ENCODE data around the gene SF3B3. TPM values are rescaled to one million over a fixed set of nuclear protein-coding genes. Genes with fewer than 3 reads are reported as not detected.
A peak's percentile ranks its signal among the peaks of the same experiment; 100 is the strongest.

The SF3B3 gene
- total and polyA plus RNA-seq, 4 donors = 73.7 to 242 (median 101) TPM

- ATAC-seq (ENCODE audit: insufficient read depth, low FRiP score) (no peak), DNase-seq (no peak)
- H3K9ac ChIP-seq (ENCODE audit: insufficient read depth in 1 of 2, low read length in 2 of 2) = no peak overlapping the region
Measured at GRCh38 chr16:70496513-70496912, 27.1 kb upstream of the SF3B3 start.

DNA sequence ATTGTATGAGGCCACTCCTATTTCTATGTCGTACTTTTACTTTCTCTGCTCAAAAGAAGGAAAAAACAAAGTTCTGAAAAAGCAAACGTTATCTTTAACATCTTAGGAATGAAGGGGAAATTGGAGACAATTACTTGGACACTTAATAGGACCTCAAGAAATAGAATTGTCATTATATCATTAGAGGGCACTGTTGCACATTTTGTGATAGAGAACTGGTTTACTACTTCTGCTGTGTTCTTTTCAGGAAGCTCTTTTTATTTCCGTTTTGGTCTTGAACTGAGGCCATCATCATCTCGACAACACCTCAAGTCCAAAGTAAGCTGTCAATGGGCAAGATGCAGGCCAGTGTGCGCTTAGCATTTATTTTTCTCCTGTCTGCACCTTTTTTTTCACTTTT, 14.9 kb upstream of the SF3B3 start:
- DNase-seq (peak in 1 of 3 donors; percentile 5), ATAC-seq (ENCODE audit: insufficient read depth, low FRiP score) (no peak)
- 38 to 50% methylated on average over 5 of the region's 5 CpGs for WGBS, 2 donors
- H3K9me3 ChIP-seq (ENCODE audit: control insufficient read depth in 4 of 4, insufficient read depth in 3 of 4, low read length in 3 of 4) = no peaks in the 10 kb centered on the region
- peaks cover 21 to 54% (median 27%) of the 10 kb centered on the region in 4 donors for H3K36me3 ChIP-seq (ENCODE audit: control insufficient read depth in 4 of 4, insufficient read depth in 4 of 4, low read length in 4 of 4)
- no peaks in the 10 kb centered on the region for H3K27me3 ChIP-seq (ENCODE audit: control insufficient read depth in 3 of 3, insufficient read depth in 3 of 3, low read length in 2 of 3)
- H3K9ac ChIP-seq (ENCODE audit: insufficient read depth in 1 of 2, low read length in 2 of 2) = no peak overlapping the region
- H3K27ac ChIP-seq (ENCODE audit: low read depth in 1 of 2, low read length in 1 of 2) = no peak overlapping the region
- H3K4me1 ChIP-seq (ENCODE audit: control insufficient read depth in 5 of 5, insufficient read depth in 5 of 5, low read length in 5 of 5) = no peaks in the 10 kb centered on the region
- H3K4me3 ChIP-seq = no peak overlapping the region
- TF ChIP-seq, protein P1, sequence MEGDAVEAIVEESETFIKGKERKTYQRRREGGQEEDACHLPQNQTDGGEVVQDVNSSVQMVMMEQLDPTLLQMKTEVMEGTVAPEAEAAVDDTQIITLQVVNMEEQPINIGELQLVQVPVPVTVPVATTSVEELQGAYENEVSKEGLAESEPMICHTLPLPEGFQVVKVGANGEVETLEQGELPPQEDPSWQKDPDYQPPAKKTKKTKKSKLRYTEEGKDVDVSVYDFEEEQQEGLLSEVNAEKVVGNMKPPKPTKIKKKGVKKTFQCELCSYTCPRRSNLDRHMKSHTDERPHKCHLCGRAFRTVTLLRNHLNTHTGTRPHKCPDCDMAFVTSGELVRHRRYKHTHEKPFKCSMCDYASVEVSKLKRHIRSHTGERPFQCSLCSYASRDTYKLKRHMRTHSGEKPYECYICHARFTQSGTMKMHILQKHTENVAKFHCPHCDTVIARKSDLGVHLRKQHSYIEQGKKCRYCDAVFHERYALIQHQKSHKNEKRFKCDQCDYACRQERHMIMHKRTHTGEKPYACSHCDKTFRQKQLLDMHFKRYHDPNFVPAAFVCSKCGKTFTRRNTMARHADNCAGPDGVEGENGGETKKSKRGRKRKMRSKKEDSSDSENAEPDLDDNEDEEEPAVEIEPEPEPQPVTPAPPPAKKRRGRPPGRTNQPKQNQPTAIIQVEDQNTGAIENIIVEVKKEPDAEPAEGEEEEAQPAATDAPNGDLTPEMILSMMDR (IDR thresholded peaks at IDR 0.05; ENCODE audit: control extremely low read depth, extremely low read depth) = peak; percentile 4

More at GRCh38 chr16:70496513-70496912, 27.1 kb upstream of the SF3B3 start:
- H3K4me1 ChIP-seq (ENCODE audit: control insufficient read depth in 5 of 5, insufficient read depth in 5 of 5, low read length in 5 of 5) = no peaks in the 10 kb centered on the region
- peaks cover 14 to 48% (median 31%) of the 10 kb centered on the region in 4 donors for H3K36me3 ChIP-seq (ENCODE audit: control insufficient read depth in 4 of 4, insufficient read depth in 4 of 4, low read length in 4 of 4)
- H3K9me3 ChIP-seq (ENCODE audit: control insufficient read depth in 4 of 4, insufficient read depth in 3 of 4, low read length in 3 of 4) = peaks cover 0 to 2% (median 0%) of the 10 kb centered on the region in 4 donors
- TF ChIP-seq, protein P1 (IDR thresholded peaks at IDR 0.05; ENCODE audit: control extremely low read depth, extremely low read depth) = no peak
- WGBS, 2 donors = 97 to 98% methylated on average over 6 of the region's 6 CpGs
- H3K27me3 ChIP-seq (ENCODE audit: control insufficient read depth in 3 of 3, insufficient read depth in 3 of 3, low read length in 2 of 3) = no peaks in the 10 kb centered on the region
- no peak overlapping the region for H3K27ac ChIP-seq (ENCODE audit: low read depth in 1 of 2, low read length in 1 of 2)
- no peak overlapping the region for H3K4me3 ChIP-seq

- ATAC-seq (ENCODE audit: insufficient read depth, low FRiP score) = no peak
- no peaks in the 10 kb centered on the region for H3K27me3 ChIP-seq (ENCODE audit: control insufficient read depth in 3 of 3, insufficient read depth in 3 of 3, low read length in 2 of 3)
- WGBS, 2 donors = 97 to 98% methylated on average over 3 of the region's 3 CpGs
Measured at GRCh38 chr16:70510216-70510615, 13.4 kb upstream of the SF3B3 start.

More at GRCh38 chr16:70510216-70510615, 13.4 kb upstream of the SF3B3 start:
- no peak overlapping the region for H3K27ac ChIP-seq (ENCODE audit: low read depth in 1 of 2, low read length in 1 of 2)
- no peaks in the 10 kb centered on the region for H3K4me1 ChIP-seq (ENCODE audit: control insufficient read depth in 5 of 5, insufficient read depth in 5 of 5, low read length in 5 of 5)
- peaks cover 19 to 59% (median 35%) of the 10 kb centered on the region in 4 donors for H3K36me3 ChIP-seq (ENCODE audit: control insufficient read depth in 4 of 4, insufficient read depth in 4 of 4, low read length in 4 of 4)
- TF ChIP-seq, protein P1 (IDR thresholded peaks at IDR 0.05; ENCODE audit: control extremely low read depth, extremely low read depth) = no peak
- no peak for DNase-seq
- no peak overlapping the region for H3K4me3 ChIP-seq
- no peaks in the 10 kb centered on the region for H3K9me3 ChIP-seq (ENCODE audit: control insufficient read depth in 4 of 4, insufficient read depth in 3 of 4, low read length in 3 of 4)
- H3K9ac ChIP-seq (ENCODE audit: insufficient read depth in 1 of 2, low read length in 2 of 2) = no peak overlapping the region
